ENCODE measurements around the gene TOGARAM1.
"Not testable (repeated sequence)": the region's sequence is repeated elsewhere in the genome, so short reads cannot be mapped to it uniquely, and the experiment has no call there.

Gene TOGARAM1

GRCh38 chr14:45068396-45068795, 106.4 kb downstream of the TOGARAM1 start:
- DNase-seq (ENCODE audit: low read depth): no peak
- H3K4me3 ChIP-seq (ENCODE audit: low read depth, low read length): no peak overlapping the region
- TF ChIP-seq CTCF (IDR thresholded peaks at IDR 0.05; ENCODE audit: low read depth, low read length) (no peak), MYC (IDR thresholded peaks at IDR 0.05; ENCODE audit: low read depth, low read length) (no peak), MAX (IDR thresholded peaks at IDR 0.05; ENCODE audit: low read depth, low read length) (no peak), POLR2A (IDR thresholded peaks at IDR 0.05; ENCODE audit: extremely low read depth, insufficient read length) (no peak)

GRCh38 chr14:45070215-45070614, 108.2 kb downstream of the TOGARAM1 start:
- DNase-seq (ENCODE audit: low read depth): no peak

GRCh38 chr14:45072126-45072525, 110.1 kb downstream of the TOGARAM1 start:
- DNase-seq (ENCODE audit: low read depth): no peak
- no peak for TF ChIP-seq MYC (IDR thresholded peaks at IDR 0.05; ENCODE audit: low read depth, low read length)
- no peak for TF ChIP-seq MAX (IDR thresholded peaks at IDR 0.05; ENCODE audit: low read depth, low read length)
- TF ChIP-seq CTCF (IDR thresholded peaks at IDR 0.05; ENCODE audit: low read depth, low read length): no peak
- no peak overlapping the region for H3K4me3 ChIP-seq (ENCODE audit: low read depth, low read length)

More at GRCh38 chr14:45070215-45070614, 108.2 kb downstream of the TOGARAM1 start:
- no peak for TF ChIP-seq MAX (IDR thresholded peaks at IDR 0.05; ENCODE audit: low read depth, low read length)
- TF ChIP-seq CTCF (IDR thresholded peaks at IDR 0.05; ENCODE audit: low read depth, low read length): no peak
- TF ChIP-seq POLR2A (IDR thresholded peaks at IDR 0.05; ENCODE audit: extremely low read depth, insufficient read length): no peak
- no peak for TF ChIP-seq MYC (IDR thresholded peaks at IDR 0.05; ENCODE audit: low read depth, low read length)
- no peak overlapping the region for H3K4me3 ChIP-seq (ENCODE audit: low read depth, low read length)

GRCh38 chr14:45073231-45073879, 111.4 kb downstream of the TOGARAM1 start:
- no peak for TF ChIP-seq CTCF (IDR thresholded peaks at IDR 0.05; ENCODE audit: low read depth, low read length)
- no peak for TF ChIP-seq MYC (IDR thresholded peaks at IDR 0.05; ENCODE audit: low read depth, low read length)
- no peak for TF ChIP-seq POLR2A (IDR thresholded peaks at IDR 0.05; ENCODE audit: extremely low read depth, insufficient read length)
- TF ChIP-seq MAX (IDR thresholded peaks at IDR 0.05; ENCODE audit: low read depth, low read length): no peak
- DNase-seq (ENCODE audit: low read depth): no peak
- no peak overlapping the region for H3K4me3 ChIP-seq (ENCODE audit: low read depth, low read length)

GRCh38 chr14:45078323-45078722, 116.3 kb downstream of the TOGARAM1 start:
- DNase-seq (ENCODE audit: low read depth): no peak

GRCh38 chr14:45080416-45080968, 118.5 kb downstream of the TOGARAM1 start:
- H3K4me3 ChIP-seq (ENCODE audit: low read depth, low read length); DNase-seq (ENCODE audit: low read depth): not testable (repeated sequence)

More at GRCh38 chr14:45078323-45078722, 116.3 kb downstream of the TOGARAM1 start:
- no peak for TF ChIP-seq POLR2A (IDR thresholded peaks at IDR 0.05; ENCODE audit: extremely low read depth, insufficient read length)
- TF ChIP-seq CTCF (IDR thresholded peaks at IDR 0.05; ENCODE audit: low read depth, low read length): no peak
- no peak for TF ChIP-seq MAX (IDR thresholded peaks at IDR 0.05; ENCODE audit: low read depth, low read length)
- TF ChIP-seq MYC (IDR thresholded peaks at IDR 0.05; ENCODE audit: low read depth, low read length): no peak
- H3K4me3 ChIP-seq (ENCODE audit: low read depth, low read length): no peak overlapping the region

- not testable (repeated sequence) for H3K4me3 ChIP-seq (ENCODE audit: low read depth, low read length); DNase-seq (ENCODE audit: low read depth)
These were observed 119.1 kb downstream of the TOGARAM1 start for GRCh38 chr14:45081096-45081495.

Data from NB4 (cell line).